Natural killer cell (primary cell): ENCODE results near the gene SHISAL1. TPM values are rescaled to one million over a fixed set of nuclear protein-coding genes. Genes with fewer than 3 reads are reported as not detected.

Experiments
- ATAC-seq, 3 donors: fragments of 150-1000 bp in 2 of 3; fragments of 200-7000 bp in 1 of 3; cut with Tn5 transposase; 1 replicate in 1 of 3; 2 replicates in 2 of 3; pipeline ENCODE4 v1.10.0; 2021; ENCODE audit warnings: mild to moderate bottlenecking in 2 of 3, moderate library complexity in 2 of 3
- DNase-seq, 2 donors: peaks; one replicate each; pipeline versions ENCODE4 v3.0.0 to v3.0.0-alpha.2; 2013 to 2021; ENCODE audit warnings: mixed read lengths in 1 of 2
- H3K27ac ChIP-seq: one replicate; pipeline ENCODE4 v1.5.1; 2013; ENCODE audit warnings: mild to moderate bottlenecking, low read length
- H3K27me3 ChIP-seq: one replicate; pipeline ENCODE4 v1.6.1; 2013; ENCODE audit warnings: low read length; ENCODE audit not compliant: control insufficient read depth, insufficient read depth
- H3K36me3 ChIP-seq: one replicate; pipeline ENCODE4 v1.6.1; 2013; ENCODE audit warnings: low read length; ENCODE audit not compliant: control insufficient read depth, insufficient read depth
- H3K4me1 ChIP-seq: one replicate; pipeline ENCODE4 v1.6.1; 2013; ENCODE audit warnings: low read length; ENCODE audit not compliant: control insufficient read depth, insufficient read depth
- H3K4me3 ChIP-seq: one replicate; pipeline ENCODE4 v1.5.1; 2013; ENCODE audit warnings: low read length
- H3K9me3 ChIP-seq: one replicate; pipeline ENCODE4 v1.6.1; 2013; ENCODE audit warnings: low read length; ENCODE audit not compliant: control insufficient read depth, insufficient read depth
- H3K27ac Mint-ChIP-seq, 2 donors: one replicate each; pipeline ENCODE4 v1.8.0; 2022; ENCODE audit warnings: mild to moderate bottlenecking in 2 of 2, mixed read lengths in 2 of 2, moderate library complexity in 1 of 2
- H3K27me3 Mint-ChIP-seq, 2 donors: one replicate each; pipeline ENCODE4 v1.8.0; 2022; ENCODE audit warnings: low read depth in 2 of 2, mixed read lengths in 2 of 2
- H3K36me3 Mint-ChIP-seq: one replicate; pipeline ENCODE4 v1.8.0; 2022; ENCODE audit warnings: mixed read lengths
- H3K4me1 Mint-ChIP-seq, 2 donors: one replicate each; pipeline ENCODE4 v1.8.0; 2022; ENCODE audit warnings: mixed read lengths in 2 of 2
- H3K4me3 Mint-ChIP-seq: one replicate; pipeline ENCODE4 v1.8.0; 2022; ENCODE audit warnings: mild to moderate bottlenecking, moderate library complexity, mixed read lengths
- H3K9me3 Mint-ChIP-seq, 2 donors: one replicate each; pipeline ENCODE4 v1.8.0; 2022; ENCODE audit warnings: mixed read lengths in 2 of 2
- WGBS: methylation state at CpG from one replicate; pipeline ENCODE4 v1.1.7; 2013; ENCODE audit warnings: missing lambda C conversion rate; ENCODE audit not compliant: insufficient coverage; 5-methylcytosine and 5-hydroxymethylcytosine counted together
- intact Hi-C: fragments of 100-400 bp; cut with micrococcal nuclease; formaldehyde crosslinking; loops from one replicate; pipeline ENCODE4 v1.14.2; 2022
- total RNA-seq, 4 donors: library from RNA; stranded (reverse); fragments of 120-200 nt in 1 of 4; gene quantifications; one replicate each; pipeline versions ENCODE4 v1.2.3 to v1.2.4, GENCODE V29; 2013 to 2022
- TF ChIP-seq, protein P1 (sequence below): fragments of 200-600 bp; IDR thresholded peaks from one replicate; pipeline ENCODE4 v1.8.0; 2022; ENCODE audit warnings: antibody characterized with exemption

Gene SHISAL1
- total RNA-seq, 3 donors from 2014 or later (not counting 1 experiment from before 2014, with no cell fraction given): not detected

- no peak for DNase-seq
- Histone ChIP-seq H3K27me3 (no peaks in the 10 kb centered on the region), H3K4me1 (peaks cover 10% of the 10 kb centered on the region), H3K4me3 (no peak overlapping the region), H3K9me3 (no peaks in the 10 kb centered on the region), H3K36me3 (no peaks in the 10 kb centered on the region), H3K27ac (no peak overlapping the region)
- TF ChIP-seq, protein P1, sequence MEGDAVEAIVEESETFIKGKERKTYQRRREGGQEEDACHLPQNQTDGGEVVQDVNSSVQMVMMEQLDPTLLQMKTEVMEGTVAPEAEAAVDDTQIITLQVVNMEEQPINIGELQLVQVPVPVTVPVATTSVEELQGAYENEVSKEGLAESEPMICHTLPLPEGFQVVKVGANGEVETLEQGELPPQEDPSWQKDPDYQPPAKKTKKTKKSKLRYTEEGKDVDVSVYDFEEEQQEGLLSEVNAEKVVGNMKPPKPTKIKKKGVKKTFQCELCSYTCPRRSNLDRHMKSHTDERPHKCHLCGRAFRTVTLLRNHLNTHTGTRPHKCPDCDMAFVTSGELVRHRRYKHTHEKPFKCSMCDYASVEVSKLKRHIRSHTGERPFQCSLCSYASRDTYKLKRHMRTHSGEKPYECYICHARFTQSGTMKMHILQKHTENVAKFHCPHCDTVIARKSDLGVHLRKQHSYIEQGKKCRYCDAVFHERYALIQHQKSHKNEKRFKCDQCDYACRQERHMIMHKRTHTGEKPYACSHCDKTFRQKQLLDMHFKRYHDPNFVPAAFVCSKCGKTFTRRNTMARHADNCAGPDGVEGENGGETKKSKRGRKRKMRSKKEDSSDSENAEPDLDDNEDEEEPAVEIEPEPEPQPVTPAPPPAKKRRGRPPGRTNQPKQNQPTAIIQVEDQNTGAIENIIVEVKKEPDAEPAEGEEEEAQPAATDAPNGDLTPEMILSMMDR: no peak
- Mint-ChIP-seq H3K27me3 (peaks cover 0 to 5% of the 10 kb centered on the region in 2 donors), H3K4me3 (no peak overlapping the region), H3K9me3 (no peaks in the 10 kb centered on the region), H3K36me3 (no peaks in the 10 kb centered on the region), H3K4me1 (peaks cover 11 to 14% of the 10 kb centered on the region in 2 donors), H3K27ac (no peak overlapping the region)
- intact Hi-C loops: no loop called here
- no peak for ATAC-seq
- WGBS: 89% methylated on average over 10 of the region's 10 CpGs
Measured at GRCh38 chr22:44287121-44287693, 25.5 kb downstream of the SHISAL1 start.

- DNase-seq (no peak), ATAC-seq (no peak)
- Mint-ChIP-seq H3K9me3 (no peaks in the 10 kb centered on the region), H3K27ac (no peak overlapping the region), H3K4me3 (no peak overlapping the region), H3K36me3 (no peaks in the 10 kb centered on the region), H3K4me1 (peaks cover 7 to 9% of the 10 kb centered on the region in 2 donors), H3K27me3 (peaks cover 0 to 5% of the 10 kb centered on the region in 2 donors)
- intact Hi-C loops: no loop called here
- Histone ChIP-seq H3K9me3 (no peaks in the 10 kb centered on the region), H3K36me3 (no peaks in the 10 kb centered on the region), H3K4me3 (no peak overlapping the region), H3K27me3 (no peaks in the 10 kb centered on the region), H3K4me1 (peaks cover 8% of the 10 kb centered on the region), H3K27ac (no peak overlapping the region)
- WGBS: 95% methylated on average over 19 of the region's 19 CpGs
- TF ChIP-seq, protein P1: no peak
Measured at GRCh38 chr22:44286646-44287045, 26.1 kb downstream of the SHISAL1 start.

DNA sequence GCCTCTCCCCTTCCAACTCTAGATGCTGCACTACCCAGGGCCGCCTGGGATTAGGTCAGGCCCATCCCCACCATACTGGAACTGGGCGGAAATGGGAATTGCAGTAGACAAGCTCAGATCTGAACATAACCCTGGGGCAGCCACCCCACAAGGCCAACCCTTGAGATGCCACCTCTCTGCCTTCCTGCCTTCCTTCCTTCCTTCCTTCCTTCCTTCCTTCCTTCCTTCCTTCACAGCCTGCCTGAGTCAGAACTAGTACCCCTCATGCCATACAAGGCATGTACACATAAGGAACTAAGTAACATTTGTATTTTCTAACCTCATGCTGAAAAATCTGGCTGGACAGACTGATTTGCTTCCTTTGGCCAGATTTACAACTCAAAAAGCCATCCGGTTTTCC lies 28.0 kb downstream of the SHISAL1 start:
- intact Hi-C loops: no loop called here
- Mint-ChIP-seq H3K27me3 (peaks cover 0 to 9% of the 10 kb centered on the region in 2 donors), H3K4me3 (no peak overlapping the region), H3K36me3 (no peaks in the 10 kb centered on the region), H3K9me3 (no peaks in the 10 kb centered on the region), H3K4me1 (no peaks in the 10 kb centered on the region), H3K27ac (no peak overlapping the region)
- H3K4me1 ChIP-seq: no peaks in the 10 kb centered on the region
- H3K4me3 ChIP-seq: no peak overlapping the region
- DNase-seq (no peak), ATAC-seq (no peak)
- no peak overlapping the region for H3K27ac ChIP-seq
- no peaks in the 10 kb centered on the region for H3K27me3 ChIP-seq
- H3K9me3 ChIP-seq: no peaks in the 10 kb centered on the region
- WGBS: 70% methylated on average over 3 of the region's 3 CpGs
- TF ChIP-seq, protein P1: no peak
- H3K36me3 ChIP-seq: no peaks in the 10 kb centered on the region
